Esophagus muscularis mucosa (tissue), 4 donors: ENCODE data around the gene CLCN4.

Experiments
- EP300 ChIP-seq: sonication (generic); formaldehyde crosslinking; IDR thresholded peaks from one replicate; pipeline ENCODE4 v1.6.1; 2017; ENCODE audit warnings: antibody characterized with exemption
- POLR2A ChIP-seq: fragments of 450-650 bp; IDR thresholded peaks from one replicate; pipeline ENCODE4 v1.6.1; 2017; ENCODE audit warnings: antibody characterized with exemption, moderate library complexity, mild to moderate bottlenecking, low read depth
- TF ChIP-seq, protein P1 (sequence below), 3 experiments: fragments of 200-600 bp in 2 of 3; fragments of 450-650 bp in 1 of 3; sonication (generic) in 2 of 3; IDR thresholded peaks; one replicate each; pipeline ENCODE4 v1.5.1; 2017 to 2019; ENCODE audit warnings: antibody characterized with exemption in 3 of 3, mild to moderate bottlenecking in 2 of 3, moderate library complexity in 1 of 3

DNA sequence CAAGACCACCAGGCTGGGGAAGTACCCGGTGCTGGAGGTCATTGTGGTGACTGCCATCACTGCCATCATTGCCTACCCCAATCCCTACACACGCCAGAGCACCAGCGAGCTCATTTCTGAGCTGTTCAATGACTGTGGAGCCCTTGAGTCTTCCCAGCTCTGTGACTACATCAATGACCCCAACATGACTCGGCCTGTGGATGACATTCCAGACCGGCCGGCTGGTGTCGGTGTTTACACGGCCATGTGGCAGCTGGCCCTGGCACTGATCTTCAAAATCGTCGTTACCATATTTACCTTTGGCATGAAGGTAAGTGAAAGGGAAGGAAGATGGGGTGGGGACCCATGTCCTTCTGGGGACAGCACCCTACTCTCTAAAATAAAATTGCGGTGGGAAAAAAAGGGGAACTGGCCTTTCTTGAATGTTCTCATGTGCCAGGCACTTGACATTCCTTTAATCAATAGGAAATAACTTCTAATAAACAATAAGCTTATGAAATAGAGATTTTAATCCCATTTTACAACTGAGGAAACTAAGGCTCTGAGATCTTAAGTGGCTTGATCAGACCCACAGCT, 51.6 kb downstream of the CLCN4 start:
- TF ChIP-seq, protein P1, sequence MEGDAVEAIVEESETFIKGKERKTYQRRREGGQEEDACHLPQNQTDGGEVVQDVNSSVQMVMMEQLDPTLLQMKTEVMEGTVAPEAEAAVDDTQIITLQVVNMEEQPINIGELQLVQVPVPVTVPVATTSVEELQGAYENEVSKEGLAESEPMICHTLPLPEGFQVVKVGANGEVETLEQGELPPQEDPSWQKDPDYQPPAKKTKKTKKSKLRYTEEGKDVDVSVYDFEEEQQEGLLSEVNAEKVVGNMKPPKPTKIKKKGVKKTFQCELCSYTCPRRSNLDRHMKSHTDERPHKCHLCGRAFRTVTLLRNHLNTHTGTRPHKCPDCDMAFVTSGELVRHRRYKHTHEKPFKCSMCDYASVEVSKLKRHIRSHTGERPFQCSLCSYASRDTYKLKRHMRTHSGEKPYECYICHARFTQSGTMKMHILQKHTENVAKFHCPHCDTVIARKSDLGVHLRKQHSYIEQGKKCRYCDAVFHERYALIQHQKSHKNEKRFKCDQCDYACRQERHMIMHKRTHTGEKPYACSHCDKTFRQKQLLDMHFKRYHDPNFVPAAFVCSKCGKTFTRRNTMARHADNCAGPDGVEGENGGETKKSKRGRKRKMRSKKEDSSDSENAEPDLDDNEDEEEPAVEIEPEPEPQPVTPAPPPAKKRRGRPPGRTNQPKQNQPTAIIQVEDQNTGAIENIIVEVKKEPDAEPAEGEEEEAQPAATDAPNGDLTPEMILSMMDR (IDR thresholded peaks at IDR 0.05) = no peak
- TF ChIP-seq EP300 (no peak), POLR2A (no peak)
